ENCODE measurements around the gene HLA-F.

Gene HLA-F

DNA sequence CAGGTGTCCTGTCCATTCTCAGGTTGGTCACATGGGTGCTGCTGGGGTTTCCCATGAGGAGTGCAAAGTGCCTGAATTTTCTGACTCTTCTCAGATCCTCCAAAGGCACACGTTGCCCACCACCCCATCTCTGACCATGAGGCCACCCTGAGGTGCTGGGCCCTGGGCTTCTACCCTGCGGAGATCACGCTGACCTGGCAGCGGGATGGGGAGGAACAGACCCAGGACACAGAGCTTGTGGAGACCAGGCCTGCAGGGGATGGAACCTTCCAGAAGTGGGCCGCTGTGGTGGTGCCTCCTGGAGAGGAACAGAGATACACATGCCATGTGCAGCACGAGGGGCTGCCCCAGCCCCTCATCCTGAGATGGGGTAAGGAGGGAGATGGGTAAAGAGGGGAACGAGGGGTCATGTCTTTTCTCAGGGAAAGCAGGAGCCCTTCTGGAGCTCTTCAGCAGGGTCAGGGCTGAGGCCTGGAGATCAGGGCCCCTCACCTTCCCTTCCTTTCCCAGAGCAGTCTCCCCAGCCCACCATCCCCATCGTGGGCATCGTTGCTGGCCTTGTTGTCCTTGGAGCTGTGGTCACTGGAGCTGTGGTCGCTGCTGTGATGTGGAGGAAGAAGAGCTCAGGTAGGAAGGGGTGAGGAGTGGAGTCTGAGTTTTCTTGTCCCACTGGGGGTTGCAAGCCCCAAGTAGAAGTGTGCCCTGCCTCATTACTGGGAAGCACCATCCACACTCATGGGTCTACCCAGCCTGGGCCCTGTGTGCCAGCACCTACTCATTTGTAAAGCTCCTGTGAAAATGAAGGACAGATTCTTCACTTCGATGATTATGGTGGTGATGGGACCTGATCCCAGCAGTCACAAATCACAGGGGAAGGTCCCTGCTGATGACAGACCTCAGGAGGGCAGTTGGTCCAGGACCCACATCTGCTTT lies 2.0 kb downstream of the HLA-F start:
- no peak for DNase-seq

DNA sequence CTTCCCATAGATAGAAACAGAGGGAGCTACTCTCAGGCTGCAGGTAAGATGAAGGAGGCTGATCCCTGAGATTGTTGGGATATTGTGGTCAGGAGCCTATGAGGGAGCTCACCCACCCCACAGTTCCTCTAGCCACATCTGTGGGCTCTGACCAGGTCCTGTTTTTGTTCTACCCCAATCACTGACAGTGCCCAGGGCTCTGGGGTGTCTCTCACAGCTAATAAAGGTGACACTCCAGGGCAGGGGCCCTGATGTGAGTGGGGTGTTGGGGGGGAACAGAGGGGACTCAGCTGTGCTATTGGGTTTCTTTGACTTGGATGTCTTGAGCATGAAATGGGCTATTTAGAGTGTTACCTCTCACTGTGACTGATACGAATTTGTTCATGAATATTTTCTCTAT lies 2.8 kb downstream of the HLA-F start:
- DNase-seq: no peak

DNA sequence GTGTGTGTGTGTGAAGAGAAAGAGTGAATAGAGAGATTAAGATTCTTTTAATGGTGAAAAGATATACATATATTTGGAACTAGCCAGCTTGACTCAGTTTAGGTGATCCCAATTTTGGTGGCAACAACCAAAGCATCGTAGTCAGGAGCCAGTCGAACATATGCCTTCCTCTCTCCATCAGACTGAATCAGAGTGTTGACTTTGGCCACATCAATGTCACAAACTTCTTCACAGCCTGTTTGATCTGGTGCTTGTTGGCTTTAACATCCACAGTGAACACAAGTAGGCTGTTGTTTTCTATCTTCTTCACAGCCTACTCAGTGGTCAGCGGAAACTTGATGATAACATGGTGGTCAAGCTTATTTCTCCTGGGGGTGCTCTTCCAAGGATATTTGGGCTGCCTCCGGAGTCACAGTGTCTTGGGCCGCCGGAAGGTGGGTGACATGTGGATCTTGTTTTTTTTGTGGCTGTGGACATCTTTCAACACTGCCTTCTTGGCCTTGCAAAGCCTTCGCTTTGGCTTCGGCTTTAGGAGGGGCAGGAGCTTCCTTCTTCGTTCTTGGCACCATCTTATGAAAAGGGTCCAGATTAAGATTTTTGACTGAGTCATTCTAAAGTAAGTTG lies 3.4 kb downstream of the HLA-F start:
- no peak for DNase-seq

DNA sequence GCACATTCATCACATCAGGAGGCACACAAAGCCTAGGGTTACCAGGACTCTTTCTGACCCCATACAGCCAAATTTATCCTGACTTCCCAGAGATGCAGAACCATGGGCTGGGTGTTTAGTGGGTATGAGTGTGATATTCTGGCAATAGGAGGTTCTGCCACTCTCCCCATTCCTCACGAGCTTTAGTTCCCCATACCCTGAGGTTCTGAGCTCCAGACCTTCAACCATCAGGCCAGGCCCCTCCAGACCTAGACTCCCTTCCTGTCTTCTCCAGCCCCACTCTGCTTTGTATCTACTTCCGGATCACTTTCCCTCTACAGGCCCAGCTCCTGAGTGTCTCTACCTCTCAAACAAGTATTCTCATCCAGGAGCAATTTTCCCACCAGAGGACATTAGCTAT lies 4.4 kb downstream of the HLA-F start:
- no peak for DNase-seq

DNA sequence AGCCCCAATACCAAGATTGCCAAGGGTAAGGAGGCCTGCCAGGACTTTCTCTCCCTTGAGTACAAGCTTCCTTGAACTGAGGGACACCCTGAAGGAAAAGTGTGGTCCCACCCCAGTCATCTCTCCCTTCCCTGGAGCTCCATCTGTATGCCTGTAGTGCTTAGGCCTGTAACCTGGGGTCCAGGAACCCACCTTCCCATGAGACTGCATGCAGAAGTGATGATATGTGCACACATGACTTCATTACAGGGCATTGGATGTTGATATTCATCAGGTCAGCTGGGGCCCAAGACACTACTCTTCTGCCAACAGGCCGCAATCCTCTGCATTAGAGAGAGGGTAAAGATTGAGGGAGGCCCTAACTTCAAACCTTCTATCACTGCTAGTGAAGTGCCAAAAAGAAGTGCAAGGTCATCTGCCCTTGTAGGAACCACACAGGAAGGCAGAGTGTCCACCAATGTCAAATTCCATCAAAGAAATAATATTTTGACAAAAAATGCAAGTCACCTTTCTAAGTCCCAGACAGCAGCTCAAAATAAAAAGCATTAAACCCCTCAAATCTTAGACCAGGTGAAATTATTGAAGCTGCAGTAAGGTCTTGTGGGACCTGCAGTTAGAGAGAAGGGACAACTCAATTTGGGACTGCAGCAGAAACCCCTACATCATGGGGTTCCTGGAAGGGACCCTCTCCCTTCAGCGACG lies 5.1 kb downstream of the HLA-F start:
- no peak for DNase-seq

DNA sequence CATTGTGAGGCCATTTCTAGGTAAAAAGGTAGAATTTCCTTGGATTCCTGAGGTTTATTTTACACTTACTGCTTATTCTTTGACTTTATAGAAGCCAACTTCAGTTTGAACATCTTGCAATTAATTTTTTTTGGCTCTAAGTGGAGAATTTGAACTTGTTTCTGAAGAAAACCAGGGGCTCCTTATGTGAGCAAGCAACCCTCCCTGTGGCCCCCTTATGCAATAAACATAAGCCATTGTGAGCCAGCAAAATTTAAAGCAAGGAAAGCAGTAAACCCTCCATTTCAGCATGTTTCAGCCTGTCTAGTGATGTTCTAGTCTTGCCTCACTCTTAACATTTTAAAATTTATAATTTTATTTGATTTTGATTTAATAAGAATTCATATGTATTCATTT lies 5.6 kb downstream of the HLA-F start:
- DNase-seq: no peak

DNA sequence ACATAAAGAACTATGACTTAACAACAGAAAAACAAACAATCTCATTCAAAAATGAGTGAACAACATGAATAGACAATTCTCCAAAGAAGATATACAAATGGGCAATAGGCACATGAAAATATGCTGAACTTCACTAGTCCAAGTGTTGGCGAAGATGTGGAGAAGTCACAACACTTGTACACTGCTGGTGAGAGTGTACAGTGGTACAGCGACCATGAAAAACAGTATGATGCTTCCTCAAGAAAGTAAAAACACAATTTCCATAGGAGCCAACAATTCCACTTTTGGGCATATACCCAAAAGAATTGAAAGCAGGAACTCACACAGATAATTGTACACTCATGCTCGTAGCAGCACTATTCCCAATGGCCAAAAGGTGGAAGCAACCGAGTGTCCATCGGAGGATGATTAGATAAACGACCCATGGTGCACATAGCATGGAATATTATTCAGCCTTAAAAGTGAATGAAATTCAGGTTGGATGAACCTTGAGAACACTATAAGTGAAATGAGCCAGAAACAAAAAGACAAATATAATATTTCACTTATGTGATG lies 6.6 kb downstream of the HLA-F start:
- no peak for DNase-seq

DNA sequence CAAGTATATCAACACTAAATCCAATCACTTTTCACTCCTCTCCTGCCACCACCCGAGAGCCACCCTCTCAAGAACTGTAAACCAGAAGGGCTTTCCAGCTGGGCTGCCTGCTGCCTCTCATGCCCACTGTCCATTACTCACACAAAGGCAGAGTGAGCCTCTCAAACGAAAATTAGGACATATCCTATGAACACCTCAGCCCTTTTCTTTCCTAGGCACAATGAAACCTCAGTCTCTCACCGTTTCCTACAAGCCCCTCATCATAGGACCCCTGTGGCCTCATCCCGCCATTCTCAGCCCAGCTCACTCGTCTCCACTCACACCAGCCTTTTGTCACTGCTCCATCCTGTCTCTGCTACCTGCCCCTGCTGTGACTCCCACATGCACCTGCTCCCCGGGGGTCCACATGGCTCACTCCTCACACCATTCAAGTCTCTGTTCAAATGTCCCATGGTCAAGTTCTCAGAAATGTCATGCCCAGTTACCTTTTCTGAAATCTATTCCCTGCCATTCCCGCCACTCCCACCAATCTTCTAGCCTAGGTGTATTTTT lies 7.4 kb downstream of the HLA-F start:
- DNase-seq: no peak

DNA sequence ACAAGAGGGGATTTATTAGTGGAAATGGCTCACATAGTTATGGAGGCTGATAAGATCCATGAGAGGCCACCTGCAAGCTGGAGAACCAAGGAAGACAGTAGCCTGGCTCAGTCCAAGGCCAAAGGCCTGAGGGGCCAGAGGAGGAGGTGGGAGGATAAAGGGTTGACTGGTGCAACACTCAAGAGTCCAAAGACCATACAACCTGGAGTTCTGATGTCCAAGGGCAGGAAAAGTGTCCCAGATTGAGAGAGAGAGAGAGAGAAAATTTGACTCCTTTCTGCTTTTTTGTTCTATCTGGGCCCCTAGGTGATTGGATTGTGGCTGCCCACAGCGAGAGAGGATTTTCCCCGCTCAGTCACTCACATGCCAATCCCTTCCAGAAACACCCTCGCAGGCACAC lies 8.0 kb downstream of the HLA-F start:
- no peak for DNase-seq

DNA sequence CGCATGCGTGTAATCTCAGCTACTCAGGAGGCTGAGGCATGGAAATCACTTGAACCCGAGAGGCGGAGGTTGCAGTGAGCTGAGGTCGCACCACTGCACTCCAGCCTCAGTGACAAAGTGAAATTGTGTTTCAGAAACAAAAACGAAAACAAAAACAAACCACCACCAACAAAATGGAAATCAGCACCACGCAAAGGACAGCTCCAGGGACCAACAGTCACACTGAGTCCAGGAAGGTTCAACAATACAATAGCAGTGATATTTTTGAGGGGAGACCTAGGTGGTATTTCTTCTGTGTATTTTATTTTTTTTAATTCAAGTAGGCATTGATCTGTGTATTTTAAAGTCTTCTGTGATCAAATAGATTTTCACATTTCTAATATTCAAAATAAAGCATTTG lies 9.8 kb downstream of the HLA-F start:
- DNase-seq: no peak

DNA sequence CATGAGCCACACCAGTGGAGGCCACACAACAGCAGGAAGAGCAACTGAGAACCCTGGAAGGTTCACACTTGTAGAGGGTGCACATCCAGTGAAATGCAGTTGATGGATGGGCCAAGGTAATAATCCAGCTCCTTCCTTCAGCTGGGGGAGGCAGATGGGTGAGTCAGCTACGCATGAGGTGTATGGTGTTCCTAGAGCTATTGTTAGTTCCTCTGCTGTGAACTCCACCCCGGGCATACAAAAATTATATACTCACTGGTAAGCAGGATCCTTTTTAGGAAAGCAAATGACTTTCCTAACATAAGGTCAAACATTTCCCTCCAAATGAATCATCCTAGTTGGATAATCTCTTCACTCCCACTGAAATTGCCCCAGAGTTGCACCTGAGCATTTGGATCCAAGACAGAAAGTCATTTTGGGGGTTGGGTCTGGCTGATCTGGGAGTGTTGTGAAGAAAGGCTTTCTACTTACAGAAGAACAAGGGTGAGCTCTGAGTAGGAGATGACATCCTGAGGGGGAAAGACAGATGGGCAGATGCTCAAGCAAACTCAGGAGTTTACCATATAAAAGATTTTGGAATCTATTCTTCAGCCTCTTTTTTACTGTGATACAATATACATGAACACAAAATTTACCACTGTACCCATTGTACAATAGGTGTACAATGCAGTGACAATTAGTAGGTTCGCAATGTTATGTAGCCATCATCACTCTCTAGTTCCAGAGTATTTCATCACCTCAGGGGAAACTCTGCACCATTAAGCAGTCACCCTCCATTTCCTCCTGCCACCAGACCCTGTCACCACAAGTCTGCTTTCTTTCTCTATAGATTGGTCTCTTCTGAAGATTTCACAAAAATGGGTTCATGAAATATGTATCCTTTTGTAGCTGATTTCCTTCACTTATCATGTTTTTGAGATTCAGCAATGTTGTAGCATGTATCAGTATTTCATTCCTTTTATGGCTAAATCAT lies 11.1 kb downstream of the HLA-F start:
- DNase-seq: no peak

DNA sequence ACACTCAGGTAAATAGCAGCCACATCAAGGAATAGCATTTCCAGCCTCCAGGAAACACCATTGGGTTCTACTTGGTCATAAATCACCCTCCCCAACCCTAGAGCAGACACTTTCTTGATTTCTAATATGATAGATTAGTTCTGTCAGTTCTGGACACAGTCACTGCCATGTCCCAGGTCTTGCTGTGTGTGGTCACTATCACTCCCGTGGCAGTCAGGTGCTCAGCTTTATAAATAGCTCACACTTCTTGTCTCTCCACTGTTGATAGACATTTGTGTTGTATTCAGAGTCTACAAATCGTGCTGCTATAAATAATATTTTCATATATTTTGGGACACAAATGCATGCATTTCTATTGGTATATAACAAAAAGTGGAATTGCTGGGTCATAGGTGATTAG lies 13.3 kb downstream of the HLA-F start:
- no peak for DNase-seq

DNA sequence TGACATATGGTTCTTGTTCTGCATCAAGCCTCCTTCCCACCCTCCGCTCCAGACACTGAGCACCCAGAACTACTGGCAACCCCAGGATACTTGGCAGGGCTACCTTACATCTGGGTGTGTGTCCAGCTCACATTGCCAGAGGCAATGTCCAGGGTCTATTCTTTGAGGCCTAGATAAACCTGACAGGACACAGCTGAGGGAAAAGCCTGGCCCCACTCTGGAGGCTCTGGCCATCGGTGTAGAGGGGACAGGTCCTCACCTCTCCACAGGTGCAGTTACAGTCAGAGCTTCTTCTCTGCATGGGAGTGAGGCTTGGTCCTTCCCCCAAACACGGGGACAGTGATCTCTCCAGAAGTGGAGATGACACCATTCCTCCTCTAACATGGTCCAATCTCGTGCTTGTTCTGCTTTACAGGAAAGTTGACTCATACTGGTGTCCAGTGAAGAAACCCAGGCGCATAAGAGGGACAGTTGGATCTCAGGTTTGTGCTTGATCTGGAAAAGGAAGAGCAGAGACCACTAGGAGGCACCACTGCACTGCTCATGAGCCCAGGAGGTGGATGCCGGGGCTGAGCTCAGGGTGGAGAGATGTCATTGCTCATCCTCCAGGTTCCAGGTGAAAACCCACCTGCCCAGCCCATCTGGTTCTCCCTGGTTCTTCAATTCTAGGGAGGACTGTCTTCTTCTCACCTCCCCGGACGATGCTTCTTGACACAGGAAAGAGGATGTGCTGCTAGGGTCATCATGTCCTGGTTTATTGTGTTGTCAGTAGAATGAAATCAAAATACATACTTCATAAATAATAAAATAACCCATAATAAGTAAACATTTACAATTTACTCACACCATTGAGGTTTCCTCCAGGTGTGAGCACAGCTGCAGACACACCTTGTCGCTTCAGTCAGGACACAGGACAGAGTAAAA lies 14.7 kb downstream of the HLA-F start:
- DNase-seq: peak; percentile 36

DNA sequence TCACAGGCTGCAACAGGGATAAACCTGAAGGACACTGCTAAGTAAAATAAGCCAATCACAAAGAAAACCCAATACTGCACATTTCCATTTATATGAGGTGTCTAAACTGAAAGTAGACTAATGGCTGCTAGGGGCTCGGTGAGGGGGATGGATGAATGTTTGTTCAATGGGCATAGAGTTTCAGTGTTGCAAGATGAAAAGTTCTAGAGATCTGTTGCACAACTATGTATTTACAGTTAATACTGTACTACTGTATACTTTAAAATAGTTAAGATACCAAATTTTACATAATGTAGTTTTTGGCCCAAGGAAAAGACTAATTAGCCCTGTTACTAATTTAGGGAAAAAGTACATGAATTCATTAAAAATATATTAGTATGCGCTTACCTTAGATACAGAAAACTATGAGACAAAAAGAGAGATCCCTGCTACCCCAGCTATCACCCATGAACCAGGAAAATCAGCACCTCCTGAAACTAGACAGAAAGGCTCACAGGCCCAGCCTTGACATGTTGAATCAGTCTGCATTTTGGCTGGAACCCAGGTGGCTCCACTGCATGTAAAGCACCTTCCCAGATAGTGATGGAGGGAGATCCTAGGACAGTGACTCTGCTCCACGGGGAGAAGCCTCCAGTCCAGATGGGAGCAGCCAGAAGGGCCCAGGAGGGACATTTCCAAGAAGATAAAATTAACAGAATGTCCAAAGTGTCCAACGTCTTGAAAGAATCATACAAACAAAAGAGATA lies 16.1 kb downstream of the HLA-F start:
- DNase-seq: no peak

DNA sequence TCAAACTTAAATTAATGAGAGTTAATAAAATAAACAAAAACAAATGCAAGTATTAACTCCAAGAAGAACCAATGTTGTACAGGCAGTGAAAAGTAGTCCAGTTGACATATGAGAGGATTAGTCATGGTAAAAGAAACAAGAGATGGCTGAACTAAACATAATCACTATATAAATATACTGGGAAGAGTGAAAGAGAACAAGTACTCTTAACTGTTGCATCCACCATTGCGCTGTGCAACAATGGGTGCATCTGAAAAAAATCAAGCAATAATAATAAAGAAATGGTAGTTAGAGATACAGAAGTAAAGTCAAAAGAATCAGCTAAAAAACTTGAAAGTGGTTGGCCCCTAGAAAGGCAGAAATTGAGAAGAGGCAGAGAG lies 16.6 kb downstream of the HLA-F start:
- no peak for DNase-seq

DNA sequence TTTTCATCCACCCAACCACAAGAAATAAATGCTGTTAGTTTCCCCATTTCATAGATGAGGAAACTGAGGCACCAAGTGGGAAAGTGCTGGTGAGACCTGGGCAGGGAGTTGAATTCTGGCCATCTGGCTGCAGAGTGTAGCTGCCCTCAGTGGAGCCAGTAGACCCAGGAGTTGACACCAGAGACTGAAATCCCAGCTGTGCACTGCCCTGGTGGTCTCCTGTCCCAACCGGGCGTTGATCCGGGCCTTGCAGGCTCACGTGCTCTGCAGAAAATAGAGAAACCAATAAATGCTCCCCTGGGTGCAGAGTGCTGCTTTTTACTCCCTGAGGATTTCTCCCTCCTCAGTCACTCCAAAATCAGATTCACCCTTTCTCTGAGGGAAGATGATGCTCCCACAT lies 18.4 kb downstream of the HLA-F start:
- no peak for DNase-seq

DNA sequence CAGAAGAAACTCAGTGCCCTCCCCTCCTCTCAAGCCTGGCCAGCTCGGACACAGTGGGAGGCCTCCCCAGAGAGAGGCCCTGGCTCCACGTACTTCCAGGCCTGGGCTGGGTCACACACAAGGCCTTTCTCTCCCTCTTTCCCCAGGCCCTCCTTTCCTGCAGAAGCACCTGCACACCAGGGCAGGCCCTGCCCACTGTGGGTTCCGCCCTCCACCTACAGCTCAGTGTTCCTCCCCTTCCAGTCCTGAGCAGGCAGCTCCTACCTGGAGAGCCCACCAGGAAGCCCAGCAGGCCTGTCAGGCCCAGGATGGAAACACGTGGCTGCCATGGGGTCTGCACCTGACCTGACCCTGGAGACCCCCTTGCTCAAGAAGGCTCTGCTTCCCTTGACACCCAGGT lies 18.9 kb downstream of the HLA-F start:
- no peak for DNase-seq

DNA sequence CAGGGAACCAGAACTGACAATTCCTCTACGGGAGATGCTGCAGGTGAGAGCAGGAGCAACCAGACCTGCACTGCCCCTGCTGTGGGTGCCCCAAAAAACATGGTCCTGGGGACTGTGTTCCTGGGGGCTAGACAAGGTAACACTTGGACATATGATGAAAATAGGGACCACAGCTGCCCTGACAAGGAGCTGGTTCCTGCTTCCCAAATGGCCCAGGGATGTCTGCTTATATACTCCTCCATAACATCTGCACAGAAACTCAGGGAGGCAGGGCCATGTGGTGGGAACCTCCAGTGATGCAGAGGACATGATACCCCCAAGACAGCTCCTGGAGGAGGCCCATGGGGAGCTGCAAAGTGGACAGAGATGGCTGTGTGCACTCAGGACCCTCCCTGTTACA lies 19.8 kb downstream of the HLA-F start:
- DNase-seq: no peak

DNA sequence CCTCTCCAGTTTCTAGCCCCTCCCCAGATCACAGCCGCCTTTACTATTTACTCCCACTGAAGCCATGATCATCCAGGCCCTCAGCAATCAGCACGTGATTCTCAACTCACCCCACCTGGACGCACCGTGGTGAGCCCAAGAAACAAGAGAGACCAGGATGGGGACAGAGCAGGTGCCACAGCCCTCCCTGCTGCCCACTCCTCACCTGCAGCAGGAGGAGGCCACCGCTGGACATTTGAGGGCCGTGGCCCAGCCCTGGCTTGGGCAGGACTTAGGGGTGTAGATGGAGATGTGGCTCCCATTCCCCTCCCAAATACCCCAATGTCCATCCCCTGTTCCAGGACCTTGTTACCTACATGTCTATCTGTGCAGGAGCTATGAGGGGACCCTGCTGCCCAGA lies 20.3 kb downstream of the HLA-F start:
- DNase-seq: no peak

DNA sequence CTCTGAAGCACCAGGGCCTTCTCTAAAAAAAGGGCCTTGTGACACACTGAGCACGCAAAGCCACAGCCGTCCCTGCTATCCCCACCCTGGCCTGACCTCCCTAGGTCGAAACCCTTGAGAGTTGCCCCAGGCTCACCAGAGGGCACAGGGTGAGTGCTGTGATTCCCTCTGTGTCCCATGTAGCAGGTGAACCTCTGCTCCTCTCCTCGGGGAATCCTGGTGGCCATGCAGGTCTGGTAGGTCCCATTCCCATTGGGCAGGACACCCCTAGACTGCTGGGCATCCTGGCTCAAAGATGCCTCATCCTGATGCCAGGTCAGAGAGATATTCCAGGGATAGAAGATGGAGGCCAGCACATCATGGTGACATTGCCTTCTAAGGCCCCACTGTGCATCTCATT lies 20.9 kb downstream of the HLA-F start:
- DNase-seq: no peak
